HG02981 (cell line): ENCODE measurements around the gene GK2.

Experiments
- ATAC-seq: cut with Tn5 transposase; IDR thresholded peaks from one replicate; pipeline ENCODE4 v1.9.1; 2021; ENCODE audit warnings: mild to moderate bottlenecking, moderate library complexity; ENCODE audit not compliant: unreplicated experiment

GK2 gene

GRCh38 chr4:79408063-79408462 lies at the start of gene GK2:
Gene GK2 (minus strand): TSS chr4:79408228. CDS start chr4:79408200, 28 bp downstream.
- ATAC-seq: no peak

- no peak for ATAC-seq
Observed at GRCh38 chr4:79455216-79455615, 47.2 kb upstream of the GK2 start.

- ATAC-seq: no peak
Observed at GRCh38 chr4:79454656-79455055, 46.6 kb upstream of the GK2 start.

GRCh38 chr4:79450053-79450452 lies 42.0 kb upstream of the GK2 start:
- ATAC-seq: no peak

GRCh38 chr4:79446145-79446544 lies 38.1 kb upstream of the GK2 start:
- ATAC-seq: no peak

- ATAC-seq: no peak
Observed at GRCh38 chr4:79445371-79445781, 37.3 kb upstream of the GK2 start.

GRCh38 chr4:79442422-79442821 lies 34.4 kb upstream of the GK2 start:
- no peak for ATAC-seq

GRCh38 chr4:79439489-79439888 lies 31.5 kb upstream of the GK2 start:
- no peak for ATAC-seq

GRCh38 chr4:79431839-79432238 lies 23.8 kb upstream of the GK2 start:
- no peak for ATAC-seq

- ATAC-seq: no peak
Observed at GRCh38 chr4:79429113-79429903, 21.3 kb upstream of the GK2 start.

GRCh38 chr4:79426989-79427388 lies 19.0 kb upstream of the GK2 start:
- ATAC-seq: no peak

GRCh38 chr4:79425586-79425985 lies 17.6 kb upstream of the GK2 start:
- no peak for ATAC-seq

- ATAC-seq: no peak
Observed at GRCh38 chr4:79421483-79421882, 13.5 kb upstream of the GK2 start.

GRCh38 chr4:79413886-79414285 lies 5.9 kb upstream of the GK2 start:
- no peak for ATAC-seq

- ATAC-seq: no peak
Observed at GRCh38 chr4:79413032-79413885, 5.2 kb upstream of the GK2 start.

GRCh38 chr4:79404666-79405065 lies 3.4 kb downstream of the GK2 start:
- ATAC-seq: no peak

GRCh38 chr4:79403356-79403755 lies 4.7 kb downstream of the GK2 start:
- no peak for ATAC-seq

- no peak for ATAC-seq
Observed at GRCh38 chr4:79402332-79402851, 5.6 kb downstream of the GK2 start.

GRCh38 chr4:79399076-79399475 lies 9.0 kb downstream of the GK2 start:
- ATAC-seq: no peak

GRCh38 chr4:79397951-79398350 lies 10.1 kb downstream of the GK2 start:
- no peak for ATAC-seq

GRCh38 chr4:79396794-79397193 lies 11.2 kb downstream of the GK2 start:
- no peak for ATAC-seq

- no peak for ATAC-seq
Observed at GRCh38 chr4:79395841-79396240, 12.2 kb downstream of the GK2 start.
